ENCODE measurements around the gene NCOA6. TPM values are rescaled to one million over a fixed set of nuclear protein-coding genes. Genes with fewer than 3 reads are reported as not detected.
"Not testable (repeated sequence)": the region's sequence is repeated elsewhere in the genome, so short reads cannot be mapped to it uniquely, and the experiment has no call there.

The NCOA6 gene
- total RNA-seq, 4 donors from 2014 or later, result 15.8 to 25.9 (median 20.3) TPM

- TF ChIP-seq CTCF (IDR thresholded peaks at IDR 0.05), result no peak
- ATAC-seq (ENCODE audit: low FRiP score) (no peak), DNase-seq (ENCODE audit: low spot score) (no peak)
Measured at GRCh38 chr20:34797012-34797995, 28.1 kb downstream of the NCOA6 start.

- ATAC-seq (ENCODE audit: low FRiP score) (no peak), DNase-seq (ENCODE audit: low spot score) (no peak)
- no peak for TF ChIP-seq CTCF (IDR thresholded peaks at IDR 0.05)
Measured at GRCh38 chr20:34794006-34794585, 31.4 kb downstream of the NCOA6 start.

GRCh38 chr20:34792687-34793363 is 32.6 kb downstream of the NCOA6 start:
- no peak for TF ChIP-seq CTCF (IDR thresholded peaks at IDR 0.05)
- ATAC-seq (ENCODE audit: low FRiP score) (no peak), DNase-seq (ENCODE audit: low spot score) (no peak)

- DNase-seq (ENCODE audit: low spot score) (no peak), ATAC-seq (ENCODE audit: low FRiP score) (no peak)
- no peak for TF ChIP-seq CTCF (IDR thresholded peaks at IDR 0.05)
Measured at GRCh38 chr20:34791289-34792020, 34.0 kb downstream of the NCOA6 start.

GRCh38 chr20:34781220-34781619 is 44.2 kb downstream of the NCOA6 start:
- no peak for DNase-seq (ENCODE audit: low spot score)
- TF ChIP-seq CTCF (IDR thresholded peaks at IDR 0.05), result no peak
- ATAC-seq (ENCODE audit: low FRiP score), result no peak

- DNase-seq (ENCODE audit: low spot score); ATAC-seq (ENCODE audit: low FRiP score): not testable (repeated sequence)
Measured at GRCh38 chr20:34780291-34780690, 45.2 kb downstream of the NCOA6 start.

GRCh38 chr20:34776177-34776576 is 49.3 kb downstream of the NCOA6 start:
- no peak for TF ChIP-seq CTCF (IDR thresholded peaks at IDR 0.05)
- DNase-seq (ENCODE audit: low spot score) (no peak), ATAC-seq (ENCODE audit: low FRiP score) (no peak)

Measured in omental fat pad (tissue), 4 donors.